CD8-positive, alpha-beta memory T cell (primary cell): ENCODE data around the gene SYP. TPM values are rescaled to one million over a fixed set of nuclear protein-coding genes. Genes with fewer than 3 reads are reported as not detected.

Experiments used
- polyA plus RNA-seq: library from polyadenylated mRNA; unstranded; fragments of 300-500 nt; fragmentation: Illumina TruSeq; gene quantifications from one replicate; pipeline ENCODE4 v1.2.3, GENCODE V29; 2021
- total RNA-seq, 2 experiments: library from RNA; stranded (reverse); gene quantifications; one replicate each; pipeline ENCODE4 v1.2.3, GENCODE V29; 2021

SYP gene
- total and polyA plus RNA-seq, 3 experiments from 2014 or later: 0.25 to 2.5 (median 1.9) TPM

Other genes starting within 250 kb of the SYP start
- 10 to 100 TPM; 67.3 to 69.1 TPM for gene OTUD5, start 242.6 kb downstream of the SYP start, total RNA-seq
- 47.5 TPM for gene OTUD5, start 242.6 kb downstream of the SYP start, polyA plus RNA-seq
- 1 to 10 TPM in 1 of 2 experiments, under 1 TPM in 1; 0.72 to 1.1 TPM for gene KCND1, start 228.3 kb downstream of the SYP start, total RNA-seq
- gene KCND1, start 228.3 kb downstream of the SYP start, polyA plus RNA-seq: 0.06 TPM
- gene GRIPAP1, start 197.9 kb downstream of the SYP start, total RNA-seq: 10 to 100 TPM; 56.8 to 57.7 TPM
- 21.2 TPM for gene GRIPAP1, start 197.9 kb downstream of the SYP start, polyA plus RNA-seq
- gene TFE3, start 156.8 kb downstream of the SYP start, total RNA-seq: 10 to 100 TPM; 32.4 to 35.4 TPM
- gene TFE3, start 156.8 kb downstream of the SYP start, polyA plus RNA-seq: 7.7 TPM
- 1 to 10 TPM; 5.1 to 5.4 TPM for gene CCDC120, start 141.2 kb downstream of the SYP start, total RNA-seq
- gene CCDC120, start 141.2 kb downstream of the SYP start, polyA plus RNA-seq: 1.5 TPM
- 10 to 100 TPM; 13.1 to 14.5 TPM for gene PRAF2, start 126.2 kb downstream of the SYP start, total RNA-seq
- gene PRAF2, start 126.2 kb downstream of the SYP start, polyA plus RNA-seq: 62.6 TPM
- gene WDR45, start 120.3 kb downstream of the SYP start, total RNA-seq: 10 to 100 TPM; 41.4 to 46.2 TPM
- gene WDR45, start 120.3 kb downstream of the SYP start, polyA plus RNA-seq: 56.9 TPM
- gene GPKOW, start 76.5 kb downstream of the SYP start, total RNA-seq: 10 to 100 TPM; 20.4 to 23.3 TPM
- gene GPKOW, start 76.5 kb downstream of the SYP start, polyA plus RNA-seq: 31.8 TPM
- 1 to 10 TPM; 1.4 TPM for gene MAGIX, start 37.4 kb downstream of the SYP start, total RNA-seq
- gene MAGIX, start 37.4 kb downstream of the SYP start, polyA plus RNA-seq: 0.25 TPM
- 10 to 100 TPM; 95.2 to 98.1 TPM for gene PLP2, start 28.3 kb downstream of the SYP start, total RNA-seq
- gene PLP2, start 28.3 kb downstream of the SYP start, polyA plus RNA-seq: 160 TPM
- 10 to 100 TPM; 13.3 to 13.5 TPM for gene PRICKLE3, start 13.8 kb downstream of the SYP start, total RNA-seq
- 3.0 TPM for gene PRICKLE3, start 13.8 kb downstream of the SYP start, polyA plus RNA-seq
- gene CACNA1F, start 33.1 kb upstream of the SYP start, total RNA-seq: under 1 TPM; 0.24 to 0.61 TPM
- not detected for gene CACNA1F, start 33.1 kb upstream of the SYP start, polyA plus RNA-seq
- gene CCDC22, start 35.3 kb upstream of the SYP start, total RNA-seq: 10 to 100 TPM; 22.7 to 24.8 TPM
- 30.7 TPM for gene CCDC22, start 35.3 kb upstream of the SYP start, polyA plus RNA-seq
- gene FOXP3, start 64.5 kb upstream of the SYP start, total RNA-seq: 10 to 100 TPM; 10.5 to 11.2 TPM
- 1.6 TPM for gene FOXP3, start 64.5 kb upstream of the SYP start, polyA plus RNA-seq
- gene PPP1R3F, start 69.6 kb upstream of the SYP start, total RNA-seq: 1 to 10 TPM; 4.5 to 6.0 TPM
- 8.1 TPM for gene PPP1R3F, start 69.6 kb upstream of the SYP start, polyA plus RNA-seq
- not detected for gene GAGE10, start 103.5 kb upstream of the SYP start, total RNA-seq
- not detected for gene GAGE10, start 103.5 kb upstream of the SYP start, polyA plus RNA-seq
- gene GAGE12J, start 121.8 kb upstream of the SYP start, total RNA-seq: not detected
- not detected for gene GAGE12J, start 121.8 kb upstream of the SYP start, polyA plus RNA-seq
- not detected for gene GAGE13, start 131.4 kb upstream of the SYP start, total RNA-seq
- not detected for gene GAGE13, start 131.4 kb upstream of the SYP start, polyA plus RNA-seq